ENCODE measurements around the gene VDAC2.

GRCh38 chr10:75176046-75176445 lies 34.5 kb upstream of the VDAC2 start:
- no peak for TF ChIP-seq ZBTB7A (IDR thresholded peaks at IDR 0.05; ENCODE audit: low read depth)
- TF ChIP-seq REST (IDR thresholded peaks at IDR 0.05; ENCODE audit: low read depth): no peak
- TF ChIP-seq MAX (IDR thresholded peaks at IDR 0.05): no peak
- TF ChIP-seq EGR1 (IDR thresholded peaks at IDR 0.05): no peak
- no peak for TF ChIP-seq FOXM1 (IDR thresholded peaks at IDR 0.05; ENCODE audit: borderline replicate concordance, low read depth)
- TF ChIP-seq CEBPB (IDR thresholded peaks at IDR 0.05): no peak
- TF ChIP-seq TEAD4 (IDR thresholded peaks at IDR 0.05): no peak
- no peak for TF ChIP-seq USF1 (IDR thresholded peaks at IDR 0.05)
